ENCODE measurements around the gene PFKFB4. TPM values are rescaled to one million over a fixed set of nuclear protein-coding genes. Genes with fewer than 3 reads are reported as not detected.

The PFKFB4 gene
- total RNA-seq, 3 donors from 2014 or later, result 1.8 to 6.9 (median 5.2) TPM

DNA sequence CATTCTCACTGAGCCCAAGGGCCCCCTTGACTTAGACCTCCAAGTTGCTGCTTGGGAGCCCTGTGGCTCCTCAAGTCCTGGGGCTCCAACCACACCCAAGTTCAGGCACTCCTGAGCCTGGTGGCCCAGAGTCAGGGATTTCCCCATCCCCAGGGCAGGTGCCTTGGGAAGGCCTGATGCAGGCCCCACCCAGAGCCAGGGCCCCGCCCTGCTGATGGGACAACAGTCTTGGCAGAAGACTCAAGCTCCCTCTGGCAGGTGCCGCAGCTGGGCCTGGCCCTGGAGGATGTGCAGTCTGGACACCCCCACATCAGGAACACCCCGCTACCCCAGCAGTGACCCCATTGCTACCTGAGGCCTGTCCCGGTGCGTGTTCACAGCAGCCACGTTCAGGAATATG is 35.0 kb downstream of the PFKFB4 start:
- Histone ChIP-seq H3K27me3 (no peaks in the 10 kb centered on the region), H3K9me3 (no peaks in the 10 kb centered on the region), H3K4me1 (no peaks in the 10 kb centered on the region), H3K36me3 (no peaks in the 10 kb centered on the region), H3K27ac (no peak overlapping the region), H3K4me3 (no peak overlapping the region)
- intact Hi-C loops (cut with DNase I; ENCODE audit: low total_unique reads), result no loop called here
- TF ChIP-seq POLR2AphosphoS5 (IDR thresholded peaks at IDR 0.05), result no peak
- TF ChIP-seq, protein P1, sequence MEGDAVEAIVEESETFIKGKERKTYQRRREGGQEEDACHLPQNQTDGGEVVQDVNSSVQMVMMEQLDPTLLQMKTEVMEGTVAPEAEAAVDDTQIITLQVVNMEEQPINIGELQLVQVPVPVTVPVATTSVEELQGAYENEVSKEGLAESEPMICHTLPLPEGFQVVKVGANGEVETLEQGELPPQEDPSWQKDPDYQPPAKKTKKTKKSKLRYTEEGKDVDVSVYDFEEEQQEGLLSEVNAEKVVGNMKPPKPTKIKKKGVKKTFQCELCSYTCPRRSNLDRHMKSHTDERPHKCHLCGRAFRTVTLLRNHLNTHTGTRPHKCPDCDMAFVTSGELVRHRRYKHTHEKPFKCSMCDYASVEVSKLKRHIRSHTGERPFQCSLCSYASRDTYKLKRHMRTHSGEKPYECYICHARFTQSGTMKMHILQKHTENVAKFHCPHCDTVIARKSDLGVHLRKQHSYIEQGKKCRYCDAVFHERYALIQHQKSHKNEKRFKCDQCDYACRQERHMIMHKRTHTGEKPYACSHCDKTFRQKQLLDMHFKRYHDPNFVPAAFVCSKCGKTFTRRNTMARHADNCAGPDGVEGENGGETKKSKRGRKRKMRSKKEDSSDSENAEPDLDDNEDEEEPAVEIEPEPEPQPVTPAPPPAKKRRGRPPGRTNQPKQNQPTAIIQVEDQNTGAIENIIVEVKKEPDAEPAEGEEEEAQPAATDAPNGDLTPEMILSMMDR (IDR thresholded peaks at IDR 0.05), result no peak
- TF ChIP-seq POLR2A (IDR thresholded peaks at IDR 0.05), result no peak
- no peak for DNase-seq (ENCODE audit: low spot score in 2 of 2)

- TF ChIP-seq POLR2AphosphoS5 (IDR thresholded peaks at IDR 0.05), result no peak
- TF ChIP-seq, protein P1 (IDR thresholded peaks at IDR 0.05), result no peak
- no peak for TF ChIP-seq POLR2A (IDR thresholded peaks at IDR 0.05)
- no peak for DNase-seq (ENCODE audit: low spot score in 2 of 2)
- intact Hi-C loops (cut with DNase I; ENCODE audit: low total_unique reads), result no loop called here
Observed at GRCh38 chr3:48519277-48519643, 37.3 kb downstream of the PFKFB4 start.

DNA sequence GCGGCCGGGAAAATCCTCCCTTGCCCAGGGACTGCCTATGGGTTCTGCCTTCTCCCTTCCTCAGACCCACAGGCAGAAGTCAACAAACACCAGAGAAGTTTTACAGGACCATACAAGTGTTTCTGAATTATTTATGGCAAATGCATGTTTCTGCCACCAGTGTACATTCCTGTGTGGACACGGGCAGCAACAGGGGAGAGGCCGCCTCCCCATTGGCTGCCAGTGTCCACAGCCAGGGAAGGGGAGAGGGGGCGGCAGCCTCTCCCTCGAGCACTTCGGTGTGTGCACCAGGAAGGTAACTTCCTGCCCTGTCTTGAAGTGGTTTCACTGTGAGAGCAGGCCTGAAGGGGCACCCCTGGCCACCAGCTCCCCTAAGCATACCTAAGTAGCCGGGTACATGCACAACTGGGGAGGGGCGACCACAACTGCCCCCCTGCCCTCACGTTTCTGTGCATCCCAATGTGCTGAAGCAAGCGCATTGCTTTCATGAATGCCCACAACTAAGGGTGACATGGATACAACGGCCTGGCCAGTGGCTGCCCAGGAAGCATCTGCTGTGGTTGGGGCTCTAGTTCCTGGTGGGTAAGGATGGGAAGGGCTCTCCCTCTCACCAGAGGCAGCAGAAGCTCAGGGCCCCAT is 37.8 kb downstream of the PFKFB4 start:
- Histone ChIP-seq H3K36me3 (no peaks in the 10 kb centered on the region), H3K27ac (no peak overlapping the region), H3K4me3 (no peak overlapping the region), H3K27me3 (no peaks in the 10 kb centered on the region), H3K9me3 (no peaks in the 10 kb centered on the region), H3K4me1 (no peaks in the 10 kb centered on the region)
- DNase-seq (ENCODE audit: low spot score in 2 of 2), result no peak
- TF ChIP-seq POLR2A (IDR thresholded peaks at IDR 0.05) (no peak), POLR2AphosphoS5 (IDR thresholded peaks at IDR 0.05) (no peak)
- TF ChIP-seq, protein P1 (IDR thresholded peaks at IDR 0.05), result no peak
- intact Hi-C loops (cut with DNase I; ENCODE audit: low total_unique reads), result no loop called here

More at GRCh38 chr3:48519277-48519643, 37.3 kb downstream of the PFKFB4 start:
- Histone ChIP-seq H3K4me3 (no peak overlapping the region), H3K27me3 (no peaks in the 10 kb centered on the region), H3K4me1 (no peaks in the 10 kb centered on the region), H3K9me3 (no peaks in the 10 kb centered on the region), H3K36me3 (no peaks in the 10 kb centered on the region), H3K27ac (no peak overlapping the region)

DNA sequence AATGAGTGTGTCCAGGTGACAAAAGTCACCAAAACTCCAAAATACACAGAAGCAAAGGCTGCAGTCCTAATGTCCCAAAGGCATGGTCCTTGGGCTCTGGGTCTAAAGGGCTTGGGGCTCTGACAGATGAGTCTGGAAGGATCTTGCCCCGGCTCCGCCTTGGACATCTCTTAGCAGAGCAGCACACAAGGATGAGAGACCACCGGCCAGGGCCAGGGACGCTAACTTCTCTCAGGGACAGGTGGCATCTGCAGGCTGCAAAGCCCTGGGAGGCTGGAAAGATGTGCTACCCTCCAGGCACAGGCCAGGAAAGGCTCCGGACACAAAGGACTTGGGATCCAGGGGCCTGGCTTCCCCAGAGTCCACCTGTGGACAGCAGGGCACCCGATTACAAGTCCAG is 38.5 kb downstream of the PFKFB4 start:
- Histone ChIP-seq H3K27me3 (no peaks in the 10 kb centered on the region), H3K9me3 (no peaks in the 10 kb centered on the region), H3K4me1 (no peaks in the 10 kb centered on the region), H3K4me3 (no peak overlapping the region), H3K27ac (no peak overlapping the region), H3K36me3 (no peaks in the 10 kb centered on the region)
- TF ChIP-seq POLR2A (IDR thresholded peaks at IDR 0.05) (no peak), POLR2AphosphoS5 (IDR thresholded peaks at IDR 0.05) (no peak)
- TF ChIP-seq, protein P1 (IDR thresholded peaks at IDR 0.05), result no peak
- DNase-seq (ENCODE audit: low spot score in 2 of 2), result no peak
- intact Hi-C loops (cut with DNase I; ENCODE audit: low total_unique reads), result no loop called here

DNA sequence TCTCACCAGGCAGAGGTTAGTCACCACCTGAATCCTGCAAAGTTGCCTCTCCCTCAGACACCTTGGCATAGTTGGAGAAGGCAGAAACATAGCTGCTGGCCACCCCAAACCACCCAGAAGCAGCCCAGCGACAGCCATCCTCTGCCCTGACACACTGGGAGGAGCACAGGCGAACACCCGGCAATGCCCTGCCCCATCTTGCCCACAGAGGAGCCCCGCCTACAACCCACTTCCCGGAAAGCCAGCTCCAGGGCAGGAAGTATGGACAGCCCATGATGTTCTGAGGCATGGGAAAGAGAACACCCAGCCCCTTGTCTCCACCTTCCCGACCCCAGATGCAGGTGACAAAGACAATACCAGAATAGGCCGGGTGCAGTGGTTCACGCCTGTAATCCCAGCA is 40.0 kb downstream of the PFKFB4 start:
- intact Hi-C loops (cut with DNase I; ENCODE audit: low total_unique reads), result no loop called here
- Histone ChIP-seq H3K9me3 (no peaks in the 10 kb centered on the region), H3K4me3 (no peak overlapping the region)

More for the DNA sequence above, 40.0 kb downstream of the PFKFB4 start:
- TF ChIP-seq, protein P1 (IDR thresholded peaks at IDR 0.05), result no peak
- TF ChIP-seq POLR2A (IDR thresholded peaks at IDR 0.05) (no peak), POLR2AphosphoS5 (IDR thresholded peaks at IDR 0.05) (no peak)
- no peaks in the 10 kb centered on the region for H3K4me1 ChIP-seq
- no peaks in the 10 kb centered on the region for H3K27me3 ChIP-seq
- H3K36me3 ChIP-seq, result no peaks in the 10 kb centered on the region
- no peak overlapping the region for H3K27ac ChIP-seq
- no peak for DNase-seq (ENCODE audit: low spot score in 2 of 2)
